Activated T-helper 9 cell treated with anti-CD3 and anti-CD28 coated beads, Interleukin-2, amount 50 U/mL, for 16 hours (primary cell): ENCODE results near the gene LDHB.
A peak's percentile ranks its signal among the peaks of the same experiment; 100 is the strongest.
"Not testable (repeated sequence)": the region's sequence is repeated elsewhere in the genome, so short reads cannot be mapped to it uniquely, and the experiment has no call there.

Experiments used
- DNase-seq: peaks from one replicate; pipeline ENCODE4 v3.0.0-alpha.2; 2020; ENCODE audit warnings: low read depth

The LDHB gene

DNA sequence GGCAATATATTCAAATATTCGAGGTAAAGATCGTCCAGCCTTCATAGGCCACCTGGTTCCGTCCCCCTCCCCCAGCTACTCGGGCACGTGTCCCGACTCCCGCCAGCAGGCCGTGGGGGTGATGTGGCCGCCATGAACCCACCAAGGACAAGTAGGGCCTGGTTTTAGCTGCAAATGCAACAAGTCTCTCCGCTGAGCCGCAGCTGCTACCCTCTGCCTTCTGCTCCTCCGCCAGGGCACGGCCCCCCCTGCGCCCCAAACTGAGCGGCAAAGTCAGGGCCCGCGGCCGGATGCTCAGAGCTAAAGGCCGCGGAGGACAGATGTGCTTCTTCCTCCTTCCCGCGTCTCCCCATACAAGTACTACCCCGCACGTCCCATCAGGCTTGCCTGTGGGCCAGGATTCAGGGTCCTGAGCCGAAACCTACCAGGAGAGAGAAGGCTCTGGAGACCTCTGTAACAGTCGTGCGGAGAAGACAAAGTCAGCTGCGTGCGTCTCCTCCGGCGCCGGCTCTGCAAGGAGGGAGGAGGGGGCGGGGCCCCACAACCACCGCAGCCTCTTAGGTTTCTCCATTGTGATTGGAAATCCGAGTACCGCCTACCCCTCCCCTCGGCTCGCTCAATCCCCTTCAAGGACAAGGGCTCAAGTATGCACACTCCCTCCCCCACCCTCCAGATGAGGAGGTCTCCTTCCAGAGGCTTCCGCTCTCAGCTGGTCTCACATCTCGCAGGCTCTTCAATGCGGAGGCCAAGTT, at the start of gene LDHB:
Gene LDHB, minus strand, starts transcription at position 517 of the 752 bp plus-strand sequence. CDS start 3,171 bp downstream, outside the sequence.
- peak; percentile 91 for DNase-seq

DNA sequence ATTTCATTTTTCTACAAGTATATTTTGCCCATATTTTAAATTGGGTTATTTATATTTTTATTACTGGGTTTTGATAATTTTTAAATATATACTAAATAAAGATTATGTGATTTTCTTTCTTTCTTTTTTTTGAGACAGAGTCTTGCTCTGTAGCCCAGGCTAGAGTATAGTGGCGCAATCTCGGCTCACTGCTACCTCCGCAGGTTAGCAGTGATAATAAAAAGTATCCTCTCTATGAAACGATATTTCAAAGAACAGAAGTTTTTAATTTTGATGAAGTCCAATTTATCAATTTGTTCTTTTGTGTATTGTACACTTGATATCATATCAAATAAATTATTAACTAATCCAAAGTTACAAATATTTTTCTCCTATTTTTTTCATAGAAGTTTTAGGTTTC, 47.2 kb upstream of the LDHB start:
- no peak for DNase-seq

DNA sequence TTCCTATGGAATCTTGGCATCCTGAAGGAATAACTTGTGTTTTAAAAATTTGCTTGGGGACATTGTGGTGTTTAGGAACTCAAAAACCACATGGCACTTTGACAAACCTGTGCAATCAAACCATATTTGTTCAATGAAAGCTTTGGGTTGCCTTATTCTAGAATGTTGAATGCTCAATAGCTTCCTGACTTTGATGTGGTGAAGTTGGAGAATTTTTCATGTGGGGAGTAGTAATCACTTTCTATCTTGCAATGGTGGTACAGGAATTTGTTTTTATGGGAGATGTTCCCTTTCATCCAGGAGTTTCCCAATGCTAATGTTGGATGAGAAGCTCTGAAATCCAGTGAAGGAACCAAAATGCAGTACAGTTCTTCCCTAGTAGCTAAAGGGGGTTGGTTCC, 42.2 kb upstream of the LDHB start:
- DNase-seq = no peak

DNA sequence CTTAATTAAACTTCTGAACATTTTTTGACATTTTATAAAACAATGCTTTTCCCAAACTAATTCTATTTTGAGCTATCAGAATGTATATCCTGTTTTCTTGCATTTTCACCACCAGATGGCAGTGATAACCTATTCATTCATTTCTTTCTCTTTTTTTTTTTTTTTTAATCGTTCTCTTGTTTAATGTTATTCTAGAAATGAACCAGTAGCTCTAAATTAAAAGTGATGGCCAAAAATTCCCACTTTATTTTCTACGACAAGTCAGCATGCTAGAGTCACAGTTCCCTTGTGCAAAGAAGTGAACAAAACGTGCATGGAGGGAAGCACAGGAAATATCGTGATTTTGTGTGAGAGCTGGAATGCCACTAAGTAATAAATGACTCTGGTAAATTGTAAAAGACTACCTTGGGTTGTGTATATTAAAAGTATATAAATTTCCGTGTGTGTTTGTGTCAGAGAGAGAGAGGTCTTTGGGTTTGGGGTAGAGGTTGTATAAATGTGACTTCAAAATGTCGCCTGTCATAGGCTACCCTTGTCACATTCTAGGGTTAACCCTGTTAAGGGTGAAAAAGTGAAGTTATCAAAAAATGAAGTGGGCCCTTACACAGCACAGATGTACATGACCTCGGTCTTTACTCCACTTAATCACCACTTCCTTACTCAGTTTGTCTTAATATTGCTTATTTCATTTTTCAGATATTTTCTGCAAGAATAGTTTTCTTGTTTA, 40.4 kb upstream of the LDHB start:
- no peak for DNase-seq

DNA sequence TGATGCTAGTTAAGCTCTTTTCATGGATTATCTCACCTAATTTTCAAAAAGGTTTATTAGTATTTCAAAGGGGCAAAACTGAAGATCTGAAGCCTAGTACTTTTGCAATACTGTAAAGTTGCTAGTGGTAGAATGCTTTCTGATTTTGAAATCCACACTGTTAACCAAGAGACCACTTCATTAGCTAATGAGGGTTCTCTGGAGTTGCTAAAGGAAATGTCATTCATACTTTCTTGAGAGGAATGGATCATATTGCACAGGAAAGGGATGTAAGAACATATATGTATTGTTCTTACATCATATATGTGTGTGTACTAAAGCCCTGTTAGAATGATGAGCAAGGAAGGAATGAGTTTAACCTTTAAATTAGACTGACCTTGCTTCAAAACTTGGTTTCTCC, 39.0 kb upstream of the LDHB start:
- no peak for DNase-seq

DNA sequence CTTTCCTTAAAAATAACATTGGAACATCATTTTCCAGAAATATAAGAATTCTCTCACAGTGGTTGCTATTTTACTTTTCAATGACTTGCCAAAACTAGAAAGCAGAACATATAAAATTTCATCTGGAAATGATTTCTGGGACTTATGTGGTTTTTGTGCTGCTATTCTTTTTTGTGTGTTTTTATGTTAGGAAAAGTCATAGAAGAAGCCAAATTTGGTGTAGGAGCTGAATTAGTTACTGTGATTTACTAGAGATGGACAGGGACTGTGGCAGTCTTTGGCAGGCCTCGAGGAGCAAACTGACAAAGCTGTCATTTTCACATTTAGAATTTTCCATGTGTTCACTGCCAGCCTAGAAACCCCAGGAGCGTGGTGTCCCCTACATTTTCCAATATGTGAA, 38.3 kb upstream of the LDHB start:
- DNase-seq = no peak

DNA sequence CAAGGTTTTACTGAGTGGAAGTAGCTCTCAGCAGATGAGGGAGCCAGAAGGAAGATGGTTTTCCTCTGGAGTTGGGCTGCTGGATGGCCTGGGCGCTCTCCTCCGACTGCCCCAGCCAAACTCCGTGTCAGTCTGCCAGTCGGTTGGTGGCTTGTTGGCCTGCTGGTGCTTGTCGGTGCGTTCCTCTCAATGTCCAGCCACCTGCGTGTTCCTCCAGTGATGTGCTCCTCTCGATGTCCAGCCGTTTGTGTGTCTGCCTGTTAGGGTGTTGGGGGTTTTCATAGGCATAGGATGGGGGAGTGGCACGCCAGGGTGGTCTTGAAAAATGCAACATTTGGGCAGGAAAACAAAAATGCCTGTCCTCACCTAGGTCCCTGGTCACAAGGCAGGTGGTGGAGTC, 37.0 kb upstream of the LDHB start:
- DNase-seq = no peak

DNA sequence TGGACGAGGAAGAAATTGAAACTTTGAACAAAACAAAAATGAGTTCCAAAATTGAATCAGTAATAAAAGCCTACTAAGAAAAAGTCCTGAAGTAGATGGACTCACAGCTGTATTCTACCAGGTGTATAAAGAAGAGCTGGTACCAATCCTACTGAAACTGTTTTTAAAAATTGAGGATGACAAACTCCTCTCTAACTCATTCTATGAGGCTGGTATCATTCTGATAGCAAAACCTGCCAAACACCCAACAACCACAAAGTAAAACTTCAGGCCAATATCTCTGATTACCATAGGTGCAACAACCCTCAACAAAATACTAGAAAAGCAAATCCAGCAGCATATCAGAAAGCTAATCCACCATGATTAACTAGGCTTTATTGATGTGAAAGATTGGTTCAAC, 33.9 kb upstream of the LDHB start:
- DNase-seq = no peak

DNA sequence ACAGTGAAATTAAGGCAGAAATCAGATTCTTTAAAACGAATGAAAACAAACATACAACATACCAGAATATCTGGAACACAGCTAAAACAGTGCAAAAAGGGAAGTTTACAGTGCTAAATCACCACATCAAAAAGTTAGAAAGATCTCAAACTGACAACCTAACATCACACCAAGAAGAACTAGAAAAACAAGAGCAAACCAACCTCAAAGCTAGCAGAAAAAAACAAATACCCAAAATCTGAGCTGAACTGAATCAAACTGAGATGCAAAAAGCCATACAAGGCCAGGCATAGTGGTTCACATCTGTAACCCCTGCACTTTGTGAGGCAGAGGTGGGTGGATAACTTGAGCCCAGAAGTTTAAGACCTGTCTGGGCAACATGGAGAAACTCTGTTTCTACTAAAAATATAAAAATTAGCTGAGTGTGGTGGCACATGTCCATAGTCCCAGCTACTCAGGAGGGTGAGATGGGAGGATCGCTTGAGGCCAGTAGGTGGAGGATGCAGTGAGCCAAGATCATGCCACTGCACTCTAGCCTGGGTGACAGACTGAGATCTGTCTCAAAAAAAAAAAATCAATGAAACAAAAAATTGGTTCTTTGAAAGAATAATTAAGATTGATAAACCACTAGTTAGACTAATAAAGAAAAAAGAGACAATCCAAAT, 33.2 kb upstream of the LDHB start:
- DNase-seq = no peak

DNA sequence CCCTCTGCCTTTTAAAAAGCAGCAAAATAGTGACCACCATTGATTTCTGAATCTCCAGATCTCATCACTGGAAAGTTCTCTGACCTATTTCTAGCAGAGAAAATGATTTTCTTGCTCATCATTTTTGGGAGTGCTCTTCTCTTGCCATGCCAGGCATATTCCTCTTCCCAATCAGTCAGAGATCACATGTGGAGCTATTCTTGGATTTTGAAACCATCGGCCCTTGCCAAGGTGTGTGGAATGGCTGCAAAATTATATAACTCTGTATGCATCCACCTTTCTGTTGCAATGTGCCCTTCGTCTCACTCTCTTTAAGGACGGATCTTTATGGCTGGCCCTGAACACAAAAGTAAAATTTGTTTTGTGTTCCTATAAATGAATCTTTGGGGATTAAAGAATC, 25.5 kb upstream of the LDHB start:
- DNase-seq = no peak

DNA sequence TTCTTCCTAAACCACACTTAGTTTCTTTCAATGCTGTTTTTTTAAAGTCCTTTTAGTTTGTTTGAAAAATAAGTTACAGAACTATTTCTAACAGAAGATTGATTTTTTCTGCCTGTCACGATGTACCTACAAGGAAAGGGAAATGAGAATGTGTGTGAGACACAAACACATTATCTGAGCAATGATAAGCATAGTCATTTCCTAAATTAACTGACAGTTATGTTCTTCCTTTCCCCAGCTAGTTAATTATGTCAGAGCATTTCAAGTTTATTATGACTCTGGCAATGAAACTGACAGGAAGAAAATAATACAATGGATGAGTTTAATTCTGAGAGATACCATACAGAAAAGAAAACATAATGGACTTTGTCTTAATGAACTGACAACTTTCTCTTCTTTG, 21.3 kb upstream of the LDHB start:
- DNase-seq = no peak

DNA sequence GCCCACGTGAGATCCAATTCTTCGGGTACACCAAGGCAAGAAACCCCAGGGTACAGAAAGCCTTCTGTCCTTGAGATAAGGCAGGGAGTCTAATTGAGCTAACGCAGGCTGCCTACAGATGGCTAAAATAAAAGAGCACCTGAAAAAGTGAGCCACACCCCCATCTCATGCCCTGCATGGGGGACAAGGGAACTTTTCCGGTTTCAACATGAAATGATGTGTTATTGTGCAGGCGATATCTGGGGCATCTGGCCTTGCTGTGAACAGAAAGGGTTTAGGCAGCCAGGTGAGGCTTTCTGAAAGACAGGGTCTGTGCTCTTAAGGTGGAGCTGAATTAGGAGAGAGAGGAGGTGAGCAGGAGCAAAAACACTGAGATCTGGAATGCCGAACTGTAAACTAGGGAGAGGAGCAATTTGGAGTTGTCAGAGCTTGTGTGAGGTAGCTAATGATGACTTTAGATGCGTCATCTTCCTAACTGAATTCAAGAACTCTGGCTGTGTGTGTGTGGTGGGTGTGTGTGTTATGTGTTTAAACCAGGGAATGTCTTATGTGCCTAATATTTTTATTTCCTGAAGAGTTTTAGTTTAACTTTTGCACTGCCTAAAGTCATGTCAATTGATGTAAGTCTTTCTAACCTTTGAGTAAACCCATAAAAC, 20.1 kb upstream of the LDHB start:
- no peak for DNase-seq

DNA sequence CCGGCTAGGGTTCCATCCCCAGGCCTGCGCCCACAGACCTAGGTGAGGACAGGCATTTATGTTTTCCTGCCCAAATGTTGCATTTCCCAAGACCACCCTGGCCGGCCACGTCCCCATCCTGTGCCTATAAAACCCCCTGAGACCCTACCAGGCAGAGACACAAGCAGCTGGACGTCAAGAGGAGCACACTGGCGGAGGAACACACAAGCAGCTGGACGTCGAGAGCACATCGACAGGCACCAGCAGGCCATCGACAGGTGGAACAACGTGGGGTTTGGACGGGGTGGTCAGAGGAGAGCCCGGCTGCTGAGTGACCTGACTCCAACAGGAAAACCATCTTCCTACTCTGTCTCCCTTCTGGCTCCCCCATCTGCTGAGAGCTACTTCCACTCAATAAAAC, 19.6 kb upstream of the LDHB start:
- no peak for DNase-seq

DNA sequence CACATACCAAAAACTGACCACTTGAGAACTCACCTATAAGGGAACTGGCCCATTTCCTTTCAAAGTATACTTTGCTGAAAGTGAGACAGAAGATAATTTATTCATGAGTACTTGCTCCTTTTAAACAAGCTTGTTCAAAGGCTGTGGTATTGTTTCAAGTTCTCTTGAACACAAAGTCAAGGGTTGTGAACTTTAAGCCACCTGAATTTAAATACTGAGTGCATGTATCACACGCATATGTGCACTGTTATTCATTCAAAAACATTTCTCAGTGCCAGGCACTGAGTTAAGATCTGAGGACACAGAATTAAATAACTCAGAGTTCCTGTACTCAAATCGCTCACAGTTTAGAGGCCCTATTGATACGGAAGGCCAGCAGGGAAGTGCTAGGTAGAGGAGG, 19.1 kb upstream of the LDHB start:
- DNase-seq = no peak

DNA sequence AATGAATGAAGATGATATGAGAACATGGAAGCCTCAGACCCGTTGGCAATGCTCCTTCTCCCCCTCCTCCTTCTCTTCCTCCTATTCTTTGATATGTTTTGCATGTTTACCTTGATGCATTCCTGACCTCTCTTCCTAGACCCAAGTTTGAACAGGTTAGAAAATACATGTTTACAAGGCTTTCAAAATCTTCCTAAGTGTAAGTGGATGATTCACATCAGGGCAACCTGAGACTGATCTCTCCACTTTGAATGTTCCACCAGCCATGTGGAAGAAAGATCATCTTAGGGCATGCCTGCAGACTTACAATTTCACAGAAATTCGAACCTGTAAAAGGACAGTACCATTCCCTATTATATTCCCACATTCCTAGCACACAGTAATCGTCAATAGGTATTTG, 18.0 kb upstream of the LDHB start:
- DNase-seq = no peak

DNA sequence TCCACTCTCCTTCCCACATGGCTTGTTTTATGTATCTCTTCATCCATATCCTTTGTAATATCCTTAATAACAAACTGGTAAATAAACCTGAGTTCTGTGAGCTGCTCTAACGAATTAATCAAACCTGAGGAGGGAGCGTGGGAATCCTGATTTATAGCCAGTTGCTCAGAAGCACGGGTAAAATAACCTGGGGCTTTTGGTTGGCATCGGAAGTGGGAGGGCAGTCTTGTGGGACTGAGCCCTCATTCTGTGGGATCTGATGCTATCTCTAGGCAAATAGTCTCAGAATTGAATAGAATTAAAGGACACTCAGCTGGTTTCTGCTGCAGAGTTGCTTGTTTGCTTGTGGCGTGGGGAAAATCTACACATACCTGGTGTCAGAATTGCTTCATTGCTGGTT, 17.5 kb upstream of the LDHB start:
- DNase-seq = no peak

DNA sequence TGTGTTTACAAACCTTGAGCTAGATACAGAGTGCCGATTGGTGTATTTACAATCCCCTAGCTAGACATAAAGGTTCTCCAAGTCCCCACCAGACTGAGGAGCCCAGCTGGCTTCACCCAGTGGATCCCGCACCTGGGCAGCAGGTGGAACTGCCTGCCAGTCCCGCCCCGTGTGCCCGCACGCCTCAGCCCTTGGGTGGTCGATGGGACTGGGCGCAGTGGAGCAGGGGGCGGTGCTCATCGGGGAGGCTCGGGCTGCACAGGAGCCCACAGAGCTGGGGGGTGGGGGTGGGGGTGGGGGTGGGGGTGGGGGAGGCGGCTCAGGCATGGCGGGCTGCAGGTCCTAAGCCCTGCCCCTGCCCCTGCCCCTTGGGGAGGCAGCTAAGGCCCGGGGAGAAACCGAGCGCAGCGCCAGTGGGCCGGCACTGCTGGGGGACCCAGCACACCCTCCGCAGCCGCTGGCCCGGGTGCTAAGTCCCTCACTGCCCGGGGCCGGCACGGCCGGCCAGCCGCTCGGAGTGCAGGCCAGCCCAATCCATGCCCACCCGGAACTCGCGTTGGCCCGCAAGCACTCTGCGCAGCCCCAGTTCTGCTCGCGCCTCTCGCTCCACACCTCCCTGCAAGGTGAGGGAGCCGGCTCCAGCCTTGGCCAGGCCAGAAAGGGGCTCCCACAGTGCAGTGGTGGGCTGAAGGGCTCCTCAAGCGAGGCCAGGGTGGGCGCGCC, 16.3 kb upstream of the LDHB start:
- DNase-seq = not testable (repeated sequence)

DNA sequence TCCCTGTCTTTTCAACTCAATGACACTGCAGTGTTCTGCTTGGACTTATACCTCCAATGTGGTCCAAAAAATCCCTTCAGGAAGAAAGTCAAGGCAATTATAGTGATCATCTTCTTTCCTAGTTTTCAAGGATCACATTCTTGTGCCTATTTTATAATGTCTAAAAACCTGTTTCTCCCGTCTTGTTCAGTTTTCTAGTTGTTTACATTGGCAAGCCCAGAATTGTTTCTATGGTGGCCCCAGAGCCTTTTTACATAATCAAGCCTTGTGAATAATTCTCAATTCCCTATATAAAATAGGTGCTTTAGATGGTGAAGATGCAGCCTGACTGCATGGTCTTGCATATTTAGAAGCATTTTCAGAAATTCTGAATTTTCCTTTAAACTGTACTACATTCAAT, 14.5 kb upstream of the LDHB start:
- no peak for DNase-seq

DNA sequence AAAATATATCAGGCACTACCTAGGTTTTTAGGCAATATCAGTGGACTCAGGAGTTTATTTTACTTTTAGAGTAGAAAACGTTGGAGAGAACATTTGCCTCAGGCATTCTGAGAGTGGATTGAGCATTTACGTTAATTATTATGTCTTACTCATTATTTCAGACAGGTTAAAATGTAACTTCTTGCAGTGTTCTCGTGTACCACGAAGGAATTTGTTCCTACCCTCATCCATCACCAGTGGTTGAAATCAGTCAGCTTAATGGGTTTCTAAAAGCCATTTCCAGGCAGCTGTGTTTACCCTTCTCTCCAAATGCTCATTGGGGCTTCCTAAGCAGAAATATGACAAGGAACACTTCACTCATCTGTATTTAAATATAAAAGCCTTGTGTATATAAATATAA, 9.1 kb upstream of the LDHB start:
- no peak for DNase-seq

DNA sequence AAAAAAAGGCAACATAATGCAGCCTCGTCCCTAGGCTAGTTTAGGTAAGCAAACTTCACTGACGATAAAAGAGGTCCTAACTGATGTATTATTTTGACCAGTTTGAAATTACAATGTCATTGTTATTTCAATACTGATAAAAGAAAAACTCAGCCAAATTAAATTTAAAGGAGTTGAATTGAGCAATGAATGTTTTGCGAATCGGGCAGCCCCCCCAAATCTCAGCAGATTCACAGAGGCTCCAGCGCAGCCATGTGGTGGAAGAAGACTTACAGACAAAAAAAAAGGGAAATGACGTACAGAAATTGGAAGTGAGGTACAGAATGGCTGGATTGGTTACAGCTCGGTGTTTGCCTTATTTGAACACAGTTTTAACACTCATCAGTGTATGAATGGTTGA, 8.2 kb upstream of the LDHB start:
- no peak for DNase-seq

DNA sequence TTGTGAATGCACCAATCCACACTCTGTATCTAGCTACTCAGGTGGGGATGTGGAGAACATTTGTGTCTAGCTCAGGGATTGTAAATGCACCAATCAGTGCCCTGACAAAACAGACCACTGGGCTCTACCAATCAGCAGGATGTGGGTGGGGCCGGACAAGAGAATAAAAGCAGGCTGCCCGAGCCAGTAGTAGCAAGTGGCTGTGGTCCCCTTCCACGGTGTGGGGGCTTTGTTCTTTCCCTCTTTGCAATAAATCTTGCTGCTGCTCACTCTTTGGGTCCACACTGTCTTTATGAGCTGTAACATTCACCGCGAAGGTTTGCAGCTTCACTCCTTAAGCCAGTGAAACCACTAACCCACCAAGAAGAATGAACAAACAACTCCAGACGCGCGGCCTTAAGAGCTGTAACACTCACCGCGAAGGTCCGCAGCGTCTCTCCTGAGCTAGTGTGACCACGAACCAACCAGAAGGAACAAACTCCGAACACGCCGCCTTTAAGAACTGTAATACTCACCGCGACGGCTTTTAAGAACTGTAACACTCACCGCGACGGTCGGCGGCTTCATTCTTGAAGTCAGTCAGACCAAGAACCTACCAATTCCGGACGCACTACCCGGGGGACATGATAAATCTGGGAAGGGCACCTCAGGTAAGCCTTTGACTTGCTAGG, 4.6 kb upstream of the LDHB start:
- DNase-seq = no peak
